Activated T-cell treated with anti-CD3 and anti-CD28 coated beads, Interleukin-2, amount 50 U/mL, for 72 hours (primary cell): ENCODE measurements around the gene DNAH8. TPM values are rescaled to one million over a fixed set of nuclear protein-coding genes. Genes with fewer than 3 reads are reported as not detected.

Experiments used
- ATAC-seq, 2 donors: fragments of 150-1000 bp; cut with Tn5 transposase; replicated peaks in 1 of 2; 2 replicates each; pipeline ENCODE4 v1.10.0; 2021; ENCODE audit warnings: moderate library complexity in 2 of 2, mild to moderate bottlenecking in 1 of 2
- DNase-seq, 2 donors: peaks; one replicate each; pipeline ENCODE4 v3.0.0; 2021 to 2022; ENCODE audit warnings: mixed read lengths in 1 of 2
- H3K27ac Mint-ChIP-seq: one replicate; pipeline ENCODE4 v1.8.0; 2022; ENCODE audit warnings: mild to moderate bottlenecking, moderate library complexity, mixed read lengths
- H3K27me3 Mint-ChIP-seq: one replicate; pipeline ENCODE4 v1.8.0; 2022; ENCODE audit warnings: low read depth, mixed read lengths
- H3K36me3 Mint-ChIP-seq, 2 donors: one replicate each; pipeline ENCODE4 v1.8.0; 2022; ENCODE audit warnings: mixed read lengths in 2 of 2, mild to moderate bottlenecking in 1 of 2; ENCODE audit not compliant: insufficient read depth in 2 of 2
- H3K4me1 Mint-ChIP-seq: one replicate; pipeline ENCODE4 v1.8.0; 2022; ENCODE audit warnings: low read depth, mixed read lengths
- H3K4me3 Mint-ChIP-seq, 2 donors: one replicate each; pipeline ENCODE4 v1.8.0; 2022; ENCODE audit warnings: mild to moderate bottlenecking in 2 of 2, mixed read lengths in 2 of 2, moderate library complexity in 2 of 2
- H3K9me3 Mint-ChIP-seq, 2 donors: one replicate each; pipeline ENCODE4 v1.8.0; 2022; ENCODE audit warnings: mixed read lengths in 2 of 2
- total RNA-seq, 2 donors: library from RNA; stranded (reverse); gene quantifications; one replicate each; pipeline ENCODE4 v1.2.3, GENCODE V29; 2022

DNAH8 gene
- total RNA-seq, 2 donors from 2014 or later = 0.02 to 0.41 TPM

- DNase-seq = no peak
- H3K4me3 Mint-ChIP-seq = no peak overlapping the region
- no peak overlapping the region for H3K27ac Mint-ChIP-seq
- H3K27me3 Mint-ChIP-seq = no peaks in the 10 kb centered on the region
- no peaks in the 10 kb centered on the region for H3K4me1 Mint-ChIP-seq
- ATAC-seq = no peak
- no peaks in the 10 kb centered on the region for H3K36me3 Mint-ChIP-seq
- no peaks in the 10 kb centered on the region for H3K9me3 Mint-ChIP-seq
Measured at GRCh38 chr6:39058471-39059147, 343.5 kb downstream of the DNAH8 start.

- DNase-seq = no peak
Measured at GRCh38 chr6:39059496-39060310, 344.6 kb downstream of the DNAH8 start.

DNA sequence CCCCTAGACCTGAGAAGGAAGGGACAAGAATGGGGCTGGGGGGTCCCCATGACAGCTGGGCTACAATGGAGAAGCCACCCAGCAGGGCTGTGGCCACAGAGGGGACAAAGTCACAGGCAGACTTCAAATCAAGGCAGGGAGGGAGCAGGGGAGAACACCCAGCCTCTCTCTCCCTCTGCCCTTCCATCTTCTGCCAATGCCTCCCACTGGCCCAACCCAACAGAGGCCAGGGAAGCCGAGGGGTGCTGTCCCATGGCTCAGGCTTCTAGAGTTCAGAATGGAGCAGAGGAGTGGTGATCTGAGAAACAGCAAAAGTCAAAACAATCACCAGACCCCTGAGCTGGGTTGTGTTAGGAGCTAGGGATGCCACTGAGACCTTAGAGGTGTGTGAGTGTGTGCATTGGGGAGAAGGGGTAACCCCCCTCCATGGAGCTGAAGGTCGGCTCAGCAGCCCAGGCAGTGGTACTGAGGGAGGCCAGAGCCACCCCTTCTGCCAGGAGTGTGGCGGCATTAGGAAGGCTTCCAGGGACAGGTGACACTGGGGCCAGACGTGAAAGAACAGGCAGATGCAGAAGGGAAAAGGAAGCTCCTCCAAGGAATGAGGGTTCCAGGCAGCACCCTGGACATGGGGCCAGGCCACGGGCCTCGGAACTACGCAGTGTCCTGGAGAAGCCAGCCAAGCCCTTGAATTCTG is 345.5 kb downstream of the DNAH8 start:
- DNase-seq (no peak), ATAC-seq (no peak)
- Mint-ChIP-seq H3K9me3 (no peaks in the 10 kb centered on the region), H3K4me1 (no peaks in the 10 kb centered on the region), H3K36me3 (no peaks in the 10 kb centered on the region), H3K4me3 (no peak overlapping the region), H3K27ac (no peak overlapping the region), H3K27me3 (no peaks in the 10 kb centered on the region)

More at GRCh38 chr6:39059496-39060310, 344.6 kb downstream of the DNAH8 start:
- no peak for ATAC-seq
- H3K27me3 Mint-ChIP-seq = no peaks in the 10 kb centered on the region
- no peaks in the 10 kb centered on the region for H3K4me1 Mint-ChIP-seq
- H3K9me3 Mint-ChIP-seq = no peaks in the 10 kb centered on the region
- H3K4me3 Mint-ChIP-seq = no peak overlapping the region
- no peaks in the 10 kb centered on the region for H3K36me3 Mint-ChIP-seq
- no peak overlapping the region for H3K27ac Mint-ChIP-seq

- Mint-ChIP-seq H3K27ac (no peak overlapping the region), H3K27me3 (no peaks in the 10 kb centered on the region), H3K36me3 (no peaks in the 10 kb centered on the region), H3K4me1 (no peaks in the 10 kb centered on the region), H3K4me3 (no peak overlapping the region), H3K9me3 (no peaks in the 10 kb centered on the region)
- DNase-seq = no peak
- ATAC-seq = no peak
Measured at GRCh38 chr6:39061182-39061581, 346.1 kb downstream of the DNAH8 start.

GRCh38 chr6:39061588-39061987 is 346.5 kb downstream of the DNAH8 start:
- H3K27me3 Mint-ChIP-seq = no peaks in the 10 kb centered on the region
- no peak for ATAC-seq
- no peaks in the 10 kb centered on the region for H3K4me1 Mint-ChIP-seq
- no peak for DNase-seq
- no peak overlapping the region for H3K4me3 Mint-ChIP-seq
- H3K27ac Mint-ChIP-seq = no peak overlapping the region
- no peaks in the 10 kb centered on the region for H3K9me3 Mint-ChIP-seq
- H3K36me3 Mint-ChIP-seq = no peaks in the 10 kb centered on the region

DNA sequence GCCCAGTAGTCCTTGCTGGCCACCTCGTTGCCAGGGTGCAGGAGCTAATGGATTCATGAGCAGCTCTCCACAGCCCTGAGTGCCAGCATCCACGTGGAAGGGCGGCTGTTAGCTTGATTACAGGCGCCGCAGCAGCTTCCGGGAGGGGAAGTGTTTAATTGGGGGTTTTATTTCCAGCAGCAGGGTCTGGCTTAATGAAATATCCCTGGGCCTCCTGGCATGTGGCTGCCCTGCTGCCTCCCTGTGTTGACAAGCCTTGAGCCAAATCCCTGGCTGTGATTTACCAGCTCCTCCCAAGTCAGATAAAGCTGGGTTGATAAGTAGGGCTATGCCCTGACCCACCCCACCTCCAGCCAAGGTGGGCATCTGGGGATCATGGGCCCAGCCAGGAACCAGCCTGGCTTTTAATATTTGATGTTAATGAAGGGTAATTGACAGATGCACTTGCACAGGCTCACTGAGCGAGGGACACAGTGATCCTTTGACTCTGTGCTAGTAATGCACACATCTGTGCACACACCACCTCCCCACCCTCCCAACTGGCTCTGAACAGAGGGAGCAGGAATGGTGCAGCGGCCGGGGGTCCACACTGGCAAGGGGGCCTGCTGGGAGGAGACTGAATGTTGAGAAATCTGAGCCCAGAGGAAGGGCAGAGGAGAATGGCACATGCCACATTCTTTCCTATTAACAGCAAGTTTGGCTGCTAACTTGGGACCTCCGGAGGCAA is 347.1 kb downstream of the DNAH8 start:
- no peaks in the 10 kb centered on the region for H3K27me3 Mint-ChIP-seq
- DNase-seq (no peak), ATAC-seq (no peak)
- no peak overlapping the region for H3K27ac Mint-ChIP-seq
- no peaks in the 10 kb centered on the region for H3K9me3 Mint-ChIP-seq
- no peaks in the 10 kb centered on the region for H3K4me1 Mint-ChIP-seq
- no peaks in the 10 kb centered on the region for H3K36me3 Mint-ChIP-seq
- no peak overlapping the region for H3K4me3 Mint-ChIP-seq

DNA sequence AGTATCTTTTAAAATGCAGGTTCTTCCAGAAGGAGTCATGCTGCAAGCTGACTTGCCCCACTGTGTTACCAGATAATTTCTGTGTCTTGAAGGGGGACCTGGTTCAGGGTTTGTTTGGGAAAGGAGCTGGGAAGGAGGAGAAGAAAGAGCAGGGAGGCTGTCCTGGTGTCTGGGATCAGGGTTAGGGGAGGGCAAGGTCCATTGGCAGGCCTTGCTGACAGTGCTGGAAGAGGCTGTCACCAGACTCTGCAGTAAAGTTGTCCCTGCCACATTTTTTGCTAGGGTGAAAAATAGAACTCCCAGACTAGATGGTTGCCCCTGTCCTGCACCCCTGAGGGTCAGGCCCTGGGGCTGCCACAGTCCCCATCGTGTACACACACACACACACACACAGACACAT is 348.4 kb downstream of the DNAH8 start:
- no peak for DNase-seq
- no peaks in the 10 kb centered on the region for H3K27me3 Mint-ChIP-seq
- no peak overlapping the region for H3K4me3 Mint-ChIP-seq
- H3K4me1 Mint-ChIP-seq = no peaks in the 10 kb centered on the region
- no peak for ATAC-seq
- no peak overlapping the region for H3K27ac Mint-ChIP-seq
- no peaks in the 10 kb centered on the region for H3K9me3 Mint-ChIP-seq
- no peaks in the 10 kb centered on the region for H3K36me3 Mint-ChIP-seq

GRCh38 chr6:39065561-39065960 is 350.4 kb downstream of the DNAH8 start:
- Mint-ChIP-seq H3K9me3 (no peaks in the 10 kb centered on the region), H3K36me3 (no peaks in the 10 kb centered on the region), H3K4me3 (no peak overlapping the region), H3K4me1 (no peaks in the 10 kb centered on the region), H3K27ac (no peak overlapping the region), H3K27me3 (no peaks in the 10 kb centered on the region)
- ATAC-seq (no peak), DNase-seq (no peak)

GRCh38 chr6:39068391-39068790 is 353.3 kb downstream of the DNAH8 start:
- Mint-ChIP-seq H3K4me3 (no peak overlapping the region), H3K4me1 (no peaks in the 10 kb centered on the region), H3K27me3 (no peaks in the 10 kb centered on the region), H3K9me3 (no peaks in the 10 kb centered on the region), H3K27ac (no peak overlapping the region), H3K36me3 (no peaks in the 10 kb centered on the region)
- ATAC-seq = no peak
- DNase-seq = no peak

- no peak overlapping the region for H3K27ac Mint-ChIP-seq
- peaks cover 21% of the 10 kb centered on the region for H3K4me1 Mint-ChIP-seq
- ATAC-seq = no peak
- no peaks in the 10 kb centered on the region for H3K9me3 Mint-ChIP-seq
- H3K36me3 Mint-ChIP-seq = no peaks in the 10 kb centered on the region
- H3K27me3 Mint-ChIP-seq = no peaks in the 10 kb centered on the region
- H3K4me3 Mint-ChIP-seq = no peak overlapping the region
- no peak for DNase-seq
Measured at GRCh38 chr6:39072830-39073229, 357.7 kb downstream of the DNAH8 start.

DNA sequence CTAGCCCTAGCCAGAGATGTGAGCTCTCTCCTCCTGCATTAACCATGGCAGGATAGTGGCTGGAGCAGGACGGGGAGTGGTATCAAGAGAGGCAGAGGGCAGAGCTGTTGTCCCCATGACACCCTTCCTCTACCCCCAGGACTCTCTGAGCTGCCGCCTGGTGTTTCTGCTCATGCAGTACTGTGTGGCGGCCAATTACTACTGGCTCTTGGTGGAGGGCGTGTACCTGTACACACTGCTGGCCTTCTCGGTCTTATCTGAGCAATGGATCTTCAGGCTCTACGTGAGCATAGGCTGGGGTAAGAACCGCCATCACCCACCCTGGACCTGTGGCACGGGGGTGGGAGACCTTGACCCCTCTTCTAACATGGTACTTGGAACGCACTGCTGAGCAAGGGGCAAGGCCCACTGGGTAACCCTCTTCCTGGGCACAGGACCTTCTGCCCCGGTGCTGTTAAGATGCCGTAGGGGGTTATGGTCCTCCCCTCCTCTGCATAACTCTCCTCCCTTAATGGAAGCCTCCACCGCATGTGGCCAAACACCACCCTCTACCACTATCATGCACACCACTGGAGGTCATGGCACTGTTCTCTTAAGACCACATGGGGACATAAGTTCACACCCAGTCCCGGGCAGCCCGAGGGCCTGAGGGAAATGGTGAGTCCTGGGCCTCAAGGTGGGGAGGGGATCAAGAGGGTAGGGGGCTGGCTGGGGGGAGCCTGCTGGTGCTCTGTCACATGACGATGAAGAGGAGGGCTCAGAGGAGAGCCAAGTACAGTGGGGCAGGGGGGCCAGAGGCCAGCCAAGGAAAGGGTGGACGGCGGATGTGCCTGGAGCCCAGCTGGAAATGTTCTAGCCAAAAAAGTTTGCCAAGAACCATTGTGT is 358.6 kb downstream of the DNAH8 start:
- DNase-seq = no peak
- Mint-ChIP-seq H3K27me3 (no peaks in the 10 kb centered on the region), H3K9me3 (no peaks in the 10 kb centered on the region), H3K27ac (no peak overlapping the region), H3K4me1 (peaks cover 21% of the 10 kb centered on the region), H3K36me3 (no peaks in the 10 kb centered on the region), H3K4me3 (no peak overlapping the region)
- no peak for ATAC-seq

DNA sequence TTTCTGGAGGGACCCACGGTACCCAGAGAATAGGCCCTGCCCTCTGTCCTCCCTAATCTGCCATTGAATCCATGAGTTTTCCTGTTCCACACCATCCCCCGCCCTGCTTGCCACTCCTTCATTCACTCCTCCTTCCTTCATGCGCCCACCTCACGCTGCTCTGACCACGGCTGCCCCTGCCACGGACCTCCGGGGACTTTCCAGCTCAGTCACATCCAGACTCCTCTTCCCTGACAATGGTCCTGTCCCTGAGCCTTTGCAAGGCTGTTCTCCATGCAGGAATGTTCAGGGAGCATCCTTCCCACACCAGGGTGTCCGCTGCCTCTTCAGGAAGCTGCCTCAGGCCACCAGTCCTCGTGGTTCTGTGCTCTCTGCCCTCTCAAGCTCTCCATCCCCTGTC is 359.4 kb downstream of the DNAH8 start:
- DNase-seq (no peak), ATAC-seq (no peak)
- no peak overlapping the region for H3K27ac Mint-ChIP-seq
- no peaks in the 10 kb centered on the region for H3K27me3 Mint-ChIP-seq
- no peaks in the 10 kb centered on the region for H3K9me3 Mint-ChIP-seq
- H3K4me1 Mint-ChIP-seq = peaks cover 21% of the 10 kb centered on the region
- H3K36me3 Mint-ChIP-seq = no peaks in the 10 kb centered on the region
- no peak overlapping the region for H3K4me3 Mint-ChIP-seq
